CD4-positive, alpha-beta T cell treated with Interleukin-17A for 1 hour (primary cell): ENCODE data around the gene ZNF319.

Experiments used
- DNase-seq: peaks from one replicate; pipeline ENCODE4 v3.0.0-alpha.2; 2020

ZNF319 gene

GRCh38 chr16:57951204-57951960, 49.1 kb downstream of the ZNF319 start:
- DNase-seq, result no peak

GRCh38 chr16:57950382-57950781, 50.1 kb downstream of the ZNF319 start:
- DNase-seq, result no peak

- DNase-seq, result no peak
These were observed 50.8 kb downstream of the ZNF319 start for GRCh38 chr16:57949595-57950238.

- no peak for DNase-seq
These were observed 51.5 kb downstream of the ZNF319 start for GRCh38 chr16:57949013-57949412.

GRCh38 chr16:57948027-57948426, 52.4 kb downstream of the ZNF319 start:
- no peak for DNase-seq

GRCh38 chr16:57947261-57947660, 53.2 kb downstream of the ZNF319 start:
- no peak for DNase-seq

GRCh38 chr16:57946181-57946801, 54.2 kb downstream of the ZNF319 start:
- DNase-seq, result no peak

GRCh38 chr16:57945740-57946138, 54.7 kb downstream of the ZNF319 start:
- no peak for DNase-seq

GRCh38 chr16:57944970-57945739, 55.3 kb downstream of the ZNF319 start:
- DNase-seq, result no peak
